ENCODE data around the gene PTPRF.

Gene PTPRF

GRCh38 chr1:43669878-43670277 is 139.2 kb downstream of the PTPRF start:
- no peak for DNase-seq (ENCODE audit: low read depth)

GRCh38 chr1:43671193-43671592 is 140.5 kb downstream of the PTPRF start:
- no peak for DNase-seq (ENCODE audit: low read depth)

- peak; percentile 51 for DNase-seq (ENCODE audit: low read depth)
These were observed 141.1 kb downstream of the PTPRF start for GRCh38 chr1:43671626-43672330.

- no peak for DNase-seq (ENCODE audit: low read depth)
These were observed 142.6 kb downstream of the PTPRF start for GRCh38 chr1:43673261-43673660.

All from GM04504 (cell line).